ENCODE results near the gene MAP3K15.

The MAP3K15 gene

GRCh38 chrX:19342331-19342906 lies 172.9 kb downstream of the MAP3K15 start:
- DNase-seq = no peak

- no peak for DNase-seq
Observed at GRCh38 chrX:19334945-19335626, 180.2 kb downstream of the MAP3K15 start.

GRCh38 chrX:19332983-19333382 lies 182.3 kb downstream of the MAP3K15 start:
- DNase-seq = no peak

- no peak for DNase-seq
Observed at GRCh38 chrX:19331831-19332230, 183.5 kb downstream of the MAP3K15 start.

- no peak for DNase-seq
Observed at GRCh38 chrX:19326567-19326966, 188.7 kb downstream of the MAP3K15 start.
